SK-N-SH (cell line): ENCODE measurements around the gene HYAL1. TPM values are rescaled to one million over a fixed set of nuclear protein-coding genes. Genes with fewer than 3 reads are reported as not detected.
"Not testable (repeated sequence)": the region's sequence is repeated elsewhere in the genome, so short reads cannot be mapped to it uniquely, and the experiment has no call there.

Experiments
- CTCF ChIA-PET: fragments of 300-600, 350-600 bp; formaldehyde crosslinking; extraction: SDS; loops from one replicate; lab custom pipeline; 2021; lab: Yijun Ruan, JAX
- POLR2A ChIA-PET: fragments of 350-600 bp; sonication (Branson Sonifier 250); formaldehyde crosslinking; extraction: SDS; loops from one replicate; lab custom pipeline; 2020; ENCODE audit warnings: antibody characterized with exemption, inconsistent platforms; lab: Yijun Ruan, JAX
- DNase-seq: peaks from one replicate; pipeline ENCODE4 v3.0.0; 2012
- H2AFZ ChIP-seq: fragments of 200-600 bp; sonication (generic); 2 replicates; pipeline ENCODE4 v1.8.1; 2016; ENCODE audit warnings: antibody characterized with exemption, mild to moderate bottlenecking, low read depth
- H3F3A ChIP-seq: fragments of 200-600 bp; sonication (generic); replicated peaks from 2 replicates; pipeline ENCODE3; 2016; ENCODE audit warnings: antibody characterized with exemption, mild to moderate bottlenecking; ENCODE audit not compliant: insufficient read depth
- H3K27ac ChIP-seq, 2 experiments: fragments of 200-500 bp in 1 of 2; fragments of 200-600 bp in 1 of 2; sonication (Bioruptor generic) in 1 of 2; sonication (generic), shearing (Covaris generic) in 1 of 2; 2 replicates each; pipeline versions ENCODE4 v1.5.1 to v1.6.1; 2014 to 2016; ENCODE audit warnings: low read depth in 2 of 2, inconsistent platforms in 1 of 2, low read length in 1 of 2, mild to moderate bottlenecking in 1 of 2, mixed read lengths in 1 of 2
- H3K27me3 ChIP-seq: fragments of 200-600 bp; sonication (generic), shearing (Covaris generic); 2 replicates; pipeline ENCODE4 v1.6.1; 2016; ENCODE audit warnings: mixed run types; ENCODE audit not compliant: insufficient read depth
- H3K36me3 ChIP-seq, 2 experiments: fragments of 200-500 bp in 1 of 2; fragments of 200-600 bp in 1 of 2; sonication (Bioruptor generic) in 1 of 2; sonication (generic) in 1 of 2; replicated peaks in 1 of 2; 2 replicates each; pipeline versions ENCODE3 to v1.5.1; 2014 to 2016; ENCODE audit warnings: low read length in 1 of 2, mild to moderate bottlenecking in 1 of 2; ENCODE audit not compliant: insufficient read depth in 2 of 2, control insufficient read depth in 1 of 2
- H3K4me1 ChIP-seq, 2 experiments: fragments of 200-500 bp in 1 of 2; fragments of 200-600 bp in 1 of 2; sonication (Bioruptor generic) in 1 of 2; sonication (generic), shearing (Covaris generic) in 1 of 2; 2 replicates each; pipeline versions ENCODE4 v1.5.1 to v1.6.1; 2014 to 2016; ENCODE audit warnings: low read depth in 1 of 2, low read length in 1 of 2, mixed run types in 1 of 2; ENCODE audit not compliant: insufficient read depth in 2 of 2, control insufficient read depth in 1 of 2
- H3K4me2 ChIP-seq: fragments of 200-600 bp; sonication (generic), shearing (Covaris generic); 2 replicates; pipeline ENCODE4 v1.6.1; 2017; ENCODE audit warnings: mixed run types
- H3K4me3 ChIP-seq, 2 experiments: fragments of 200-500 bp in 1 of 2; fragments of 200-600 bp in 1 of 2; sonication (Bioruptor generic) in 1 of 2; sonication (generic), shearing (Covaris generic) in 1 of 2; 2 replicates each; pipeline versions ENCODE4 v1.5.1 to v1.8.1; 2014 to 2016; ENCODE audit warnings: low read depth in 2 of 2, inconsistent platforms in 1 of 2, low read length in 1 of 2, mild to moderate bottlenecking in 1 of 2, mixed read lengths in 1 of 2, moderate library complexity in 1 of 2
- H3K79me2 ChIP-seq: fragments of 200-600 bp; sonication (generic); 2 replicates; pipeline ENCODE4 v1.8.1; 2017; ENCODE audit warnings: mild to moderate bottlenecking; ENCODE audit not compliant: insufficient read depth
- H3K9ac ChIP-seq: fragments of 200-600 bp; sonication (generic); 2 replicates; pipeline ENCODE4 v1.6.1; 2017; ENCODE audit warnings: mixed run types
- H3K9me2 ChIP-seq: fragments of 200-600 bp; sonication (generic); 2 replicates; pipeline ENCODE4 v1.6.1; 2017; ENCODE audit warnings: mixed run types
- H3K9me3 ChIP-seq: fragments of 200-600 bp; sonication (generic); 2 replicates; pipeline ENCODE4 v1.6.1; 2017; ENCODE audit warnings: mixed run types, mild to moderate bottlenecking, moderate library complexity
- H4K20me1 ChIP-seq: fragments of 200-600 bp; sonication (generic); 2 replicates; pipeline ENCODE4 v1.6.1; 2017; ENCODE audit warnings: mild to moderate bottlenecking, mixed run types; ENCODE audit not compliant: insufficient read depth
- CHD2 ChIP-seq: fragments of 150-350 bp; IDR thresholded peaks from 2 replicates; pipeline ENCODE4 v1.6.1; 2018; ENCODE audit warnings: low read length; ENCODE audit not compliant: partially characterized antibody
- FOSL2 ChIP-seq: IDR thresholded peaks from 2 replicates; pipeline ENCODE4 v1.4.0; 2012; ENCODE audit warnings: low read depth, mild to moderate bottlenecking, moderate library complexity, borderline replicate concordance
- GABPA ChIP-seq: IDR thresholded peaks from 2 replicates; pipeline ENCODE4 v1.4.0; 2012; ENCODE audit warnings: low read depth, mild to moderate bottlenecking
- MEF2A ChIP-seq: IDR thresholded peaks from 2 replicates; pipeline ENCODE4 v1.4.0; 2012; ENCODE audit warnings: low read depth, borderline replicate concordance
- RCOR1 ChIP-seq: fragments of 150-350 bp; IDR thresholded peaks from 2 replicates; pipeline ENCODE4 v1.6.1; 2017; ENCODE audit warnings: antibody characterized with exemption, low read length
- SIN3A ChIP-seq: IDR thresholded peaks from 2 replicates; pipeline ENCODE4 v1.6.1; 2012; ENCODE audit warnings: low read depth, mild to moderate bottlenecking, low read length, moderate library complexity, borderline replicate concordance
- SMC3 ChIP-seq: IDR thresholded peaks from 2 replicates; pipeline ENCODE4 v1.6.1; 2012; ENCODE audit warnings: low read depth, low read length, improper control_type of control experiment
- TAF1 ChIP-seq: IDR thresholded peaks from 2 replicates; pipeline ENCODE4 v1.6.1; 2012; ENCODE audit warnings: low read depth, mild to moderate bottlenecking, low read length, moderate library complexity, borderline replicate concordance
- USF1 ChIP-seq: IDR thresholded peaks from 2 replicates; pipeline ENCODE4 v1.4.0; 2012; ENCODE audit warnings: low read depth, borderline replicate concordance
- WGBS: methylation state at CpG from one replicate; pipeline ENCODE4 v1.1.6; 2017; ENCODE audit warnings: low lambda C conversion rate; 5-methylcytosine and 5-hydroxymethylcytosine counted together
- polyA plus RNA-seq, 3 experiments: library from polyadenylated mRNA; depleted of rRNA; stranded (reverse); fragments of >200 nt; gene quantifications; 2 replicates each; pipeline ENCODE4 v1.2.3, GENCODE V29; 2012
- TF ChIP-seq, protein P1 (sequence below): fragments of 150-350 bp; IDR thresholded peaks from 2 replicates; pipeline ENCODE4 v1.6.1; 2017; ENCODE audit warnings: antibody characterized with exemption, low read length, low read depth, borderline replicate concordance
- TF ChIP-seq, protein P2 (sequence below): fragments of 200-600 bp; sonication (generic); IDR thresholded peaks from 2 replicates; pipeline ENCODE4 v1.6.1; 2017; ENCODE audit warnings: antibody characterized with exemption, mild to moderate bottlenecking, moderate library complexity
- TF ChIP-seq, protein P3 (sequence below): IDR thresholded peaks from 2 replicates; pipeline ENCODE4 v1.4.0; 2012; ENCODE audit warnings: low read depth, borderline replicate concordance

Gene HYAL1
- polyA plus RNA-seq, 1 of the 3 experiments (the other 2 are of a cell fraction), result 0.30 TPM

DNA sequence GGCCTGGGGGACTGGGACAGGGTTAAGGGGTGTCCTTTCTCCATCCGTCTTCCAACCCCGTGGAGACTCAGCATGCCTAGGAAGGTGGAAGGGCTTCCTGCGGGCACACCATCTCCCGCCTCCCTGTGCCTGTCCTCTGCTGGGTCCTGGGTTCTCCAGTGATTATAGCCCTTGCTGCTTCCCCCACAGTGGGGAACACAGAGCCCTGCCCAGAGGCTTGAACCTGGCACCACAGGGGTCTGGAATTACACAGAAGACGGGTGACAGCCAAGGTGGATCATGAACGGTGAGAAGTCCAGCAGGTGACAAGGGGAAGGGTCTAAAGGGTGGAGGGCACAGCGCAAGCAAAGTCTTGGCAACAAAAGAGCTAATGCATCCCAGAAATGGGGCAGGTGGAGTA lies 40.6 kb downstream of the HYAL1 start:
- no peaks in the 10 kb centered on the region for H3K9me2 ChIP-seq
- CTCF ChIA-PET, result interaction anchor here (0.6 to 1.8 kb wide), 6 partner anchors 9 to 37 kb away, joined by 3 to 8 read pairs (median 3); no protein-coding TSS in a partner anchor
- H4K20me1 ChIP-seq, result no peaks in the 10 kb centered on the region
- 94% methylated on average over 7 of the region's 7 CpGs for WGBS
- peaks cover 38% of the 10 kb centered on the region for H3F3A ChIP-seq
- H3K4me2 ChIP-seq, result no peak overlapping the region
- peaks cover 4 to 16% of the 10 kb centered on the region in 2 experiments for H3K36me3 ChIP-seq
- H3K4me3 ChIP-seq, result no peak overlapping the region
- H3K27me3 ChIP-seq, result no peaks in the 10 kb centered on the region
- DNase-seq, result no peak
- H3K9me3 ChIP-seq, result no peaks in the 10 kb centered on the region
- H2AFZ ChIP-seq, result no peak overlapping the region
- peak overlapping the region in 1 of 2 experiments; percentile 83; a peak in 2 of 4 replicates for H3K27ac ChIP-seq
- POLR2A ChIA-PET, result no interaction called here
- TF ChIP-seq MEF2A (no peak), FOSL2 (no peak), GABPA (no peak), CHD2 (no peak), USF1 (no peak), RCOR1 (no peak), SIN3A (no peak), SMC3 (no peak), TAF1 (no peak)
- TF ChIP-seq, protein P1, sequence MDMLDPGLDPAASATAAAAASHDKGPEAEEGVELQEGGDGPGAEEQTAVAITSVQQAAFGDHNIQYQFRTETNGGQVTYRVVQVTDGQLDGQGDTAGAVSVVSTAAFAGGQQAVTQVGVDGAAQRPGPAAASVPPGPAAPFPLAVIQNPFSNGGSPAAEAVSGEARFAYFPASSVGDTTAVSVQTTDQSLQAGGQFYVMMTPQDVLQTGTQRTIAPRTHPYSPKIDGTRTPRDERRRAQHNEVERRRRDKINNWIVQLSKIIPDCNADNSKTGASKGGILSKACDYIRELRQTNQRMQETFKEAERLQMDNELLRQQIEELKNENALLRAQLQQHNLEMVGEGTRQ, result no peak
- TF ChIP-seq, protein P2, sequence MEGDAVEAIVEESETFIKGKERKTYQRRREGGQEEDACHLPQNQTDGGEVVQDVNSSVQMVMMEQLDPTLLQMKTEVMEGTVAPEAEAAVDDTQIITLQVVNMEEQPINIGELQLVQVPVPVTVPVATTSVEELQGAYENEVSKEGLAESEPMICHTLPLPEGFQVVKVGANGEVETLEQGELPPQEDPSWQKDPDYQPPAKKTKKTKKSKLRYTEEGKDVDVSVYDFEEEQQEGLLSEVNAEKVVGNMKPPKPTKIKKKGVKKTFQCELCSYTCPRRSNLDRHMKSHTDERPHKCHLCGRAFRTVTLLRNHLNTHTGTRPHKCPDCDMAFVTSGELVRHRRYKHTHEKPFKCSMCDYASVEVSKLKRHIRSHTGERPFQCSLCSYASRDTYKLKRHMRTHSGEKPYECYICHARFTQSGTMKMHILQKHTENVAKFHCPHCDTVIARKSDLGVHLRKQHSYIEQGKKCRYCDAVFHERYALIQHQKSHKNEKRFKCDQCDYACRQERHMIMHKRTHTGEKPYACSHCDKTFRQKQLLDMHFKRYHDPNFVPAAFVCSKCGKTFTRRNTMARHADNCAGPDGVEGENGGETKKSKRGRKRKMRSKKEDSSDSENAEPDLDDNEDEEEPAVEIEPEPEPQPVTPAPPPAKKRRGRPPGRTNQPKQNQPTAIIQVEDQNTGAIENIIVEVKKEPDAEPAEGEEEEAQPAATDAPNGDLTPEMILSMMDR, result no peak
- TF ChIP-seq, protein P3, sequence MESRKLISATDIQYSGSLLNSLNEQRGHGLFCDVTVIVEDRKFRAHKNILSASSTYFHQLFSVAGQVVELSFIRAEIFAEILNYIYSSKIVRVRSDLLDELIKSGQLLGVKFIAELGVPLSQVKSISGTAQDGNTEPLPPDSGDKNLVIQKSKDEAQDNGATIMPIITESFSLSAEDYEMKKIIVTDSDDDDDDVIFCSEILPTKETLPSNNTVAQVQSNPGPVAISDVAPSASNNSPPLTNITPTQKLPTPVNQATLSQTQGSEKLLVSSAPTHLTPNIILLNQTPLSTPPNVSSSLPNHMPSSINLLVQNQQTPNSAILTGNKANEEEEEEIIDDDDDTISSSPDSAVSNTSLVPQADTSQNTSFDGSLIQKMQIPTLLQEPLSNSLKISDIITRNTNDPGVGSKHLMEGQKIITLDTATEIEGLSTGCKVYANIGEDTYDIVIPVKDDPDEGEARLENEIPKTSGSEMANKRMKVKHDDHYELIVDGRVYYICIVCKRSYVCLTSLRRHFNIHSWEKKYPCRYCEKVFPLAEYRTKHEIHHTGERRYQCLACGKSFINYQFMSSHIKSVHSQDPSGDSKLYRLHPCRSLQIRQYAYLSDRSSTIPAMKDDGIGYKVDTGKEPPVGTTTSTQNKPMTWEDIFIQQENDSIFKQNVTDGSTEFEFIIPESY, result no peak
- no peak overlapping the region for H3K9ac ChIP-seq
- peaks cover 26 to 42% of the 10 kb centered on the region in 2 experiments; a peak in 3 of 4 replicates for H3K4me1 ChIP-seq
- peaks cover 12% of the 10 kb centered on the region for H3K79me2 ChIP-seq

DNA sequence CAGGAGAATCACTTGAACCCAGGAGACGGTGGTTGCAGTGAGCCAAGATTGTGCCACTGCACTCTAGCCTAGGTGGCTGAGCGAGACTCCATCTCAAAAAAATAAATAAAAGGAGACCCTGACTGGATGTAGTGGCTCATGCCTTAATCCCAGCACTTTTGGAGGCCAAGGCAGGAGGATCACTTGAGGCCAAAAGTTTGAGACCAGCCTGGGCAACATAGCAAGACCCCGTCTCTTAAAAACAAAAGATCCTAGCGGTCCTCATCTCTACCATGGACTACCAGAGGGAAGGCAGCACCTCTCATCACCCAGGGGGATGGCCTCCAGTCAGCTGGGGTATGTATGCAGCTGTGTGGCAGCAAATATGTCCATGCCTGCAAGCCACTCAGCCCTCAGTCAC lies 41.2 kb downstream of the HYAL1 start:
- H3K4me2 ChIP-seq, H2AFZ ChIP-seq, H3K9ac ChIP-seq, H4K20me1 ChIP-seq, H3K4me3 ChIP-seq, H3K9me2 ChIP-seq, H3K27me3 ChIP-seq, DNase-seq, H3K27ac ChIP-seq, H3K9me3 ChIP-seq, POLR2A ChIA-PET: not testable (repeated sequence)
- H3K4me1 ChIP-seq, result peaks cover 26 to 39% of the 10 kb centered on the region in 2 experiments; a peak in 3 of 4 replicates
- H3K36me3 ChIP-seq, result peaks cover 7 to 20% of the 10 kb centered on the region in 2 experiments
- peaks cover 41% of the 10 kb centered on the region for H3F3A ChIP-seq
- CTCF ChIA-PET, result interaction anchor here (1.4 to 27.9 kb wide), 4 partner anchors 10 to 37 kb away, joined by 3 to 433 read pairs (median 125); partner anchors contain the start of genes GNAI2, HYAL3, NAA80 and SEMA3B
- peaks cover 12% of the 10 kb centered on the region for H3K79me2 ChIP-seq
- 95% methylated on average over 4 of the region's 4 CpGs for WGBS
